ENCODE data around the gene ZNF438.
"Not testable (repeated sequence)": the region's sequence is repeated elsewhere in the genome, so short reads cannot be mapped to it uniquely, and the experiment has no call there.

ZNF438 gene

DNA sequence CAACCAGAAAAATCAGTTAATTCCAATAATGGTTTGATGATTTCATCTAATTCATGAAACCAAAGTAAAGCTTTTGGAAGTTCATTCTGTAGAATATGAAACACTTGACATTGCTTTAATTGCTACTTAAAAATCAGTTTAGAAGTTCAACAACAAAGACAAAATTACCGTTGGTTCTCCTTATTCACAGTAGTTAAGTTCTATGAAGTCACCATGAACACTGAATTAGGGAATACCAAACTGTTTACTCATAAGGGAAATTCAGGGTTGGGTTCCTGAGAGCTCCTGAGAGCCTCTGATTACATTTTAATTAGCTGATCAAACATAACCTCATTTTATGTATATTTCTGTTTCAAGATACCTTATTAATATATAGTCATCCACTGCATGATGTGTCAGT, 46.2 kb downstream of the ZNF438 start:
- DNase-seq (ENCODE audit: low read depth): no peak

DNA sequence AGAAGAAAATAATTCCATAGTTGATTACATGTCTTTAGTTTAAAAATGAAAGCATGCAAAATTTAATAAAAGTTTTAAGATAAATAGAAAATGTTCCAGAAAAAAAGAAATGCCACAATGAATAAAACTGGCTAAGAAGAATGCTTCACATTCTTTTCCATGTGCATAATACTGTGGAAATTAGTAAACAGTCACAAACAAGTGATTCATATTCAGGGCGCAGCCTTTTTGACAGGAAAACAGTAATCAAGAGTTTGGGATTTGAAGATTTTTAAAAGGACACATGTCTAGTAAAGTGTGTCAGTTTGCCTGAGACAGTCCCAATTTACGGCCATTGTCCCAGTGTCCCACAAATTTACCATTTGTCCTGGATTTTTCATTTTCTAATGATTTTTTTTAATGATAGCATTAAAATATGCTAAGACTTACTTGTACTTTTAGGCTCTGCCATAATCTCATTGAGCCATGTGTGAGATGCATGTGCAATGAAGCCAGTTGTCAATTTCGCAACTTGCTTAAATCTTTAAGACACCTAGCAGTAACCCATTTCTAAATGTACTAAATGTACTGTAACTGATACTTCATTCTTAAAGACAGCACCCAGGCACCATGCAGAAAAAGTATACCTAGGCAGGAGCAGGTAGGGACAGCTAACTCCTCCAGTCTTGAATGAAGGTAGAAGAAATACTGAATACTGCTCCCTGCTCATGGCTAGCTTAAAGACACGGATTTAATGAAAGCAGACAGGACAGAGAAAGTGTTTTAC, 46.9 kb downstream of the ZNF438 start:
- no peak for DNase-seq (ENCODE audit: low read depth)

GRCh38 chr10:30983209-30983608, 48.5 kb downstream of the ZNF438 start:
- not testable (repeated sequence) for DNase-seq (ENCODE audit: low read depth)

GRCh38 chr10:30980951-30981616, 50.6 kb downstream of the ZNF438 start:
- DNase-seq (ENCODE audit: low read depth): no peak

DNA sequence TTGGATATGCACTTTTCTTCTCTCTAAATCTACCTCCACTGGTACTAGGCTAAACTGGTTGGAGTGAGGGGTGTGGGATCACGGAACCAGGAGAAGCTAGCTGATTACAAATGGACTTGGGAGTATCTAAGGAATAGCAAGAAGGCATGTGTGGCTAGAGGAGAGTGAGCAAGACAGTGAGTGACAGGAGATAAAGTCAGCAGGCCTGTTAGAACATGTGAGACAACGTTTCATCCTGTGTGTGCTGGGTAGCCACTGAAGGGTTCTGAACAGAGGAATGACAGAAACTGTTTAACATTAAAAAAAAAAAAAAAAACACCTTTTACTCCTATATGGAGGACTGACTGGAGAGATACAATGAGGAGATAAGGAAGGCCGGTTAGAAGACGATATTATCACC, 51.7 kb downstream of the ZNF438 start:
- DNase-seq (ENCODE audit: low read depth): no peak

DNA sequence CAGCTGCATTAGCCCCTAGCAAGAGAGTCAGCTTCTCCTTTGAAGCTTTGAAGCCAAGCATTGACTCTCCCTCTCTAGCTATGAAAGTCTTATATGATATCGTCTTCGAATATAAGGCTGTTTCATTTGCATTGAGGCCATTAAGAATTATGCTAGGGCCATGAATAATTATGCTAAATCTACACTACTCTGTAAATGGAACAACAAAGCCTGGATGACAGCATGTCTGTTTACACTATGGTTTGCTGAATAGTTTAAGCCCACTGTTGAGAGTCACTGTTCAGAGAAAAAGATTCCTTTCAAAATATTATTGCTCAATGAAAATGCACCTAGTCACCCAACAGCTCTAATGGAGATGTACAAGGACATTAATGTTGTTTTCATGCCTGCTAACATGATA, 52.8 kb downstream of the ZNF438 start:
- no peak for DNase-seq (ENCODE audit: low read depth)

- DNase-seq (ENCODE audit: low read depth): no peak
These were observed 54.3 kb downstream of the ZNF438 start for GRCh38 chr10:30977385-30977784.

DNA sequence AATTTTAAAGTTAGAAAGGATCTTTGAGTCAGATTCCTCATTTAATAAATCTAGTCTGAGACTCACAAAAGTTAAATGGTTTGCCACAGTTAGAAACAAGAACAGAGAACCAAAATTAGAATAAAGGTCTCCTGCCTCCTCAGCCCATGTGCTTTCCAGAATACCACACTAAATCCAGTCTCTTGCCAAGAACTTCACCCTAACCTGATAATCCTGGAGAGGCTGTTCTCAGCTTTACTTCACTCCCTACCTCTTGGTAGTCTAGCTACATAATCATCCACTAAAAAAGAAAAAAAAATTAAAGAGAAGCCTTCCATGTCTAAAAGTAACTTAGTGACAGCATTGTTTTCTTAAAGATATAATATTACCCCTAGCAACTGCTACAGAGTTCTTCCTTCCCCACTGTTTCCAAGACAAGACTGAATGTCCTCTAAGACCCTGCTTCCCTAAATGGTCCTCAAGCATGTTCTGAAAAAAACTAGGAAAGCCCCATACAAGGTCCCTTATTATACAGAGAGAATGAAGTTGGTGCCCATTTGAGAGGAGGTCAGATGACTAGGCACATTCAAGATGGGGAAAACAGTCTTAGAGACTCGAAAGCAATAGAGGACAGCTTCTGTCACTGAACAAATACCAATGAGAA, 56.8 kb downstream of the ZNF438 start:
- DNase-seq (ENCODE audit: low read depth): no peak

DNA sequence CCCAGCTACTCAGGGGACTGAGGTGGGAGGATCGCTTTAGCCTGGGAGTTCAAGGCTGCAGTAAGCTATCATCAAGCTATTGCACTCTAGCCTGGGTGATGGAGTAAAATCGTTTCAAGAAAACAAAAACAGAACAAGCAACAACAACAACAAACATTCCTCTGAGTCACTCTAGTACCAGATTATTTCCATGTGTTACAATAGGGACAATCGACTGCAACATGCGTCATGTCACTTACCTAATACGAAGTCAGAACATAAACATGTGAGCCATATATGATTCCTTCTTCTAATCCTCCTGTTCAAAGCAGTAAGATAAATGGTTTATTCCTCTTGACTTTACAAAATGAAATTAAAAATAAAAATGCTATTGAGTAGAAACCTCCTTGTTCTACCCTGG, 57.3 kb downstream of the ZNF438 start:
- DNase-seq (ENCODE audit: low read depth): no peak

- DNase-seq (ENCODE audit: low read depth): no peak
These were observed 57.9 kb downstream of the ZNF438 start for GRCh38 chr10:30973737-30974136.

- no peak for DNase-seq (ENCODE audit: low read depth)
These were observed 60.8 kb downstream of the ZNF438 start for GRCh38 chr10:30970760-30971460.

DNA sequence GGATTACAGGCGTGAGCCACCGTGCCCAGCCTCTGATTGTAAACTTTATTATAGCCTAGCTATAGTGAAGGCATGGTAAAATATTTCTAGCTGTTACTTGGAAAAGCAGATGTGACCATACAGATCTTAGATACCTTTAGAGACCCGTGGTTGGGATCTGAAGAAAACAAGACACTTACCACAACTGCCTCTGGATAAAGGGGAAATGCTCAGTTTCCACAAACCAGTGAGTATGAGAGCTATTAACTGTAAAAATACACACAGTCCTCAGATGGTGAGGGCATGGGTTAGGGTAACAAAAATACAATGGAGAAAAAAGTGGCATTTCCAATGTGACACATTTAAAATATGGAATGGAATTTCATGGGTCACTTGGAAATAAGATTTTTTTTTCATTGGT, 63.0 kb downstream of the ZNF438 start:
- DNase-seq (ENCODE audit: low read depth): no peak

DNA sequence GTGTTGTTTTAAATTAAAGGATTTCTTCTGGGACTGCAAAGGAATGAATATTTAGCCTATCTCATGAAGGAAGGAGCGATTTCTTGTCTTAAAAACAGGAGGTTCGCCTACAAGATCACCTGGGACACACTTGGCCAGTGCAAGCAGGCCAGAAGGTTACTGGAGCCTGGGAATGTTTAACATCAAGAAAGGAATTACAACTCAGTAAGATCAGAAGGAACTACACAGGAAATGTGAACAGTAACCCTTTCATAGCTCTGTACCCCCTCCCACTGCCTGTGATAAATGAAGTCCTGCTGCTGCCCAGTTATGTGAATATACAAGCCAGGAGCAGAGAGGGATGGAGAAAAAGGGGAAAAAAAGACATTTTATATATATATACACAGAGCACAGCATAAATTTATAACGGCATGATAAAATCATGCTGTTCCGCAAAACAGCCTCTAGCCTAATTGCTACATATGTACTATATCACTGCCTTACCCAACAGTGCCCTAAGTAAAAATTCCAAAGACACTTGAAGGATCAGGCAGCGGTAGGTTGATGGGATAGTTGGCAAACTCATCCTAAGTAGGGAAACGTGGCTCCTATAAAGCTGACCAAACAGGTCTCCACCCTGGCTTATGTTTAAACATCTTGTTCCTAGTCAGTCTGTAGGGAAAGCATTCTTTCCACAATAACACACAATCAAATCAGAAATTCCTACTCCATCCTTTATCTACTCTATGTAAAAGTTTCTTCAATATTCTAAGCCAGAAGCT, 63.8 kb downstream of the ZNF438 start:
- no peak for DNase-seq (ENCODE audit: low read depth)

GRCh38 chr10:30963992-30964930, 67.4 kb downstream of the ZNF438 start:
- no peak for DNase-seq (ENCODE audit: low read depth)

GRCh38 chr10:30962522-30962921, 69.1 kb downstream of the ZNF438 start:
- DNase-seq (ENCODE audit: low read depth): no peak

GRCh38 chr10:30959836-30960210, 71.8 kb downstream of the ZNF438 start:
- DNase-seq (ENCODE audit: low read depth): no peak

DNA sequence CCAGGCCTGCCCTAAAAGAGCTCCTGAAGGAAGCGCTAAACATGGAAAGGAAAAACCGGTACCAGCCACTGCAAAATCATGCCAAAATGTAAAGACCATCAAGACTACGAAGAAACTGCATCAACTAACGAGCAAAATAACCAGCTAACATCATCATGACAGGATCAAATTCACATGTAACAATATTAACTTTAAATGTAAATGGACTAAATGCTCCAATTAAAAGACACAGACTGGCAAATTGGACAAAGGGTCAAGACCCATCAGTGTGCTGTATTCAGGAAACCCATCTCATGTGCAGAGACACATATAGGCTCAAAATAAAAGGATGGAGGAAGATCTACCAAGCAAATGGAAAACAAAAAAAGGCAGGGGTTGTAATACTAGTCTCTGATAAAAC, 82.4 kb downstream of the ZNF438 start:
- not testable (repeated sequence) for DNase-seq (ENCODE audit: low read depth)

DNA sequence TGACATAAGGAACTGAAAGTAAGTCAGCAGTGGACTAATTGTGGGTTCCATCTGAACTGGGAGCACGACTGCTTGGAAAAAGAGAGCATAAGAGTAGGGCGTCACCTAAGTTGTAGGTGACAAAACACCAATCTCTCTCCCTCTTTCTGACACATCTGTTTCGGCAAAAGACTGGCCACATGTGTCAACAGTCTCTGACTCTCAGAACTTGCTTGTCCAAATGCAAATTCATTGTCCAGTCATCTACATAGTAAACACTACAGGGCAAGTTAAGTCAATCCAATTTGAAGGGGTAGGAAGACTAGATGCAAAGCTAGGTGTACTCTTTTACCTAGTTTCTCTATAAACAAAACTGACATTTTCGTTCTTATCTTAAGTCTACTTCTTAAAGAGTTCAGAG, 87.7 kb downstream of the ZNF438 start:
- DNase-seq (ENCODE audit: low read depth): no peak

DNA sequence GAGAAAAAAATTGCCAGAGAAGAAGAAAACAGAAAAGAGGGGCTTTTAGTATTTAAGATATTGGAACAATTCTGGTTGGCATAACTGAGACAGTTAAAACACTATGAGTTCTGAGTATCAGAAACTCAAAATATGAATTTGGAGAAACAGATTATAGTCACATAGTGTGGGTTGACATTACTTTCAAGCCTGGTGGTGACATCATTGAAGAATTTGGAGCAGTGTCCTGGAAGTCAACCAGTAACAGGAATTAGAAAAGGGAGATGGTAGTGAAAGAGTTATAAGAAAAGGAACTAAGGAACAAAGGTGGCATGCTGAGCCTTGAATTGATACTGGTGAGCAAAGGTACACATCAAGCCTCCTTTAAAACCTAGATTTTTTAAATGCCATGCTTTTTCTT, 88.2 kb downstream of the ZNF438 start:
- DNase-seq (ENCODE audit: low read depth): no peak

- DNase-seq (ENCODE audit: low read depth): no peak
These were observed 91.4 kb downstream of the ZNF438 start for GRCh38 chr10:30940256-30940655.
